Measurements from ENCODE around the gene BRD3.
A peak's percentile ranks its signal among the peaks of the same experiment; 100 is the strongest.
"Not testable (repeated sequence)": the region's sequence is repeated elsewhere in the genome, so short reads cannot be mapped to it uniquely, and the experiment has no call there.

Gene BRD3

GRCh38 chr9:134099123-134099761 is 31.4 kb upstream of the BRD3 start:
- TF ChIP-seq CTCF (IDR thresholded peaks at IDR 0.05; ENCODE audit: low read depth, low read length): peak; percentile 60
- no peak for DNase-seq (ENCODE audit: extremely low read depth, low read depth)

- no peak for DNase-seq (ENCODE audit: extremely low read depth, low read depth)
- no peak for TF ChIP-seq CTCF (IDR thresholded peaks at IDR 0.05; ENCODE audit: low read depth, low read length)
Measured at GRCh38 chr9:134089972-134090371, 22.1 kb upstream of the BRD3 start.

GRCh38 chr9:134088063-134088725 is 20.4 kb upstream of the BRD3 start:
- no peak for TF ChIP-seq CTCF (IDR thresholded peaks at IDR 0.05; ENCODE audit: low read depth, low read length)
- no peak for DNase-seq (ENCODE audit: extremely low read depth, low read depth)

- TF ChIP-seq CTCF (IDR thresholded peaks at IDR 0.05; ENCODE audit: low read depth, low read length): no peak
- DNase-seq (ENCODE audit: extremely low read depth, low read depth): no peak
Measured at GRCh38 chr9:134085674-134086073, 17.8 kb upstream of the BRD3 start.

- no peak for DNase-seq (ENCODE audit: extremely low read depth, low read depth)
- no peak for TF ChIP-seq CTCF (IDR thresholded peaks at IDR 0.05; ENCODE audit: low read depth, low read length)
Measured at GRCh38 chr9:134083451-134083850, 15.6 kb upstream of the BRD3 start.

GRCh38 chr9:134076644-134077043 is 8.8 kb upstream of the BRD3 start:
- DNase-seq (ENCODE audit: extremely low read depth, low read depth): no peak
- no peak for TF ChIP-seq CTCF (IDR thresholded peaks at IDR 0.05; ENCODE audit: low read depth, low read length)

- DNase-seq (ENCODE audit: extremely low read depth, low read depth): not testable (repeated sequence)
Measured at GRCh38 chr9:134075689-134076088, 7.9 kb upstream of the BRD3 start.

- DNase-seq (ENCODE audit: extremely low read depth, low read depth): no peak
- no peak for TF ChIP-seq CTCF (IDR thresholded peaks at IDR 0.05; ENCODE audit: low read depth, low read length)
Measured at GRCh38 chr9:134073500-134073899, 5.7 kb upstream of the BRD3 start.

- not testable (repeated sequence) for DNase-seq (ENCODE audit: extremely low read depth, low read depth)
Measured at GRCh38 chr9:134072683-134073082, 4.9 kb upstream of the BRD3 start.

All from AG09319 (cell line).